ENCODE results near the gene CEMIP. TPM values are rescaled to one million over a fixed set of nuclear protein-coding genes. Genes with fewer than 3 reads are reported as not detected.

CEMIP gene
- total RNA-seq, 1 donor from 2014 or later: 5.3 TPM

GRCh38 chr15:80822676-80823075 lies 43.5 kb downstream of the CEMIP start:
- Histone ChIP-seq H3K36me3 (ENCODE audit: control insufficient read depth, insufficient read depth, low read length) (no peaks in the 10 kb centered on the region), H3K27me3 (ENCODE audit: control insufficient read depth, insufficient read depth, low read length) (no peaks in the 10 kb centered on the region), H3K4me3 (ENCODE audit: low read depth, low read length) (no peak overlapping the region)
- TF ChIP-seq, protein P1, sequence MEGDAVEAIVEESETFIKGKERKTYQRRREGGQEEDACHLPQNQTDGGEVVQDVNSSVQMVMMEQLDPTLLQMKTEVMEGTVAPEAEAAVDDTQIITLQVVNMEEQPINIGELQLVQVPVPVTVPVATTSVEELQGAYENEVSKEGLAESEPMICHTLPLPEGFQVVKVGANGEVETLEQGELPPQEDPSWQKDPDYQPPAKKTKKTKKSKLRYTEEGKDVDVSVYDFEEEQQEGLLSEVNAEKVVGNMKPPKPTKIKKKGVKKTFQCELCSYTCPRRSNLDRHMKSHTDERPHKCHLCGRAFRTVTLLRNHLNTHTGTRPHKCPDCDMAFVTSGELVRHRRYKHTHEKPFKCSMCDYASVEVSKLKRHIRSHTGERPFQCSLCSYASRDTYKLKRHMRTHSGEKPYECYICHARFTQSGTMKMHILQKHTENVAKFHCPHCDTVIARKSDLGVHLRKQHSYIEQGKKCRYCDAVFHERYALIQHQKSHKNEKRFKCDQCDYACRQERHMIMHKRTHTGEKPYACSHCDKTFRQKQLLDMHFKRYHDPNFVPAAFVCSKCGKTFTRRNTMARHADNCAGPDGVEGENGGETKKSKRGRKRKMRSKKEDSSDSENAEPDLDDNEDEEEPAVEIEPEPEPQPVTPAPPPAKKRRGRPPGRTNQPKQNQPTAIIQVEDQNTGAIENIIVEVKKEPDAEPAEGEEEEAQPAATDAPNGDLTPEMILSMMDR (IDR thresholded peaks at IDR 0.05; ENCODE audit: insufficient read depth, low read length, severe bottlenecking): no peak
- DNase-seq (ENCODE audit: low read depth) (no peak), FAIRE-seq (peak; percentile 76)

DNA sequence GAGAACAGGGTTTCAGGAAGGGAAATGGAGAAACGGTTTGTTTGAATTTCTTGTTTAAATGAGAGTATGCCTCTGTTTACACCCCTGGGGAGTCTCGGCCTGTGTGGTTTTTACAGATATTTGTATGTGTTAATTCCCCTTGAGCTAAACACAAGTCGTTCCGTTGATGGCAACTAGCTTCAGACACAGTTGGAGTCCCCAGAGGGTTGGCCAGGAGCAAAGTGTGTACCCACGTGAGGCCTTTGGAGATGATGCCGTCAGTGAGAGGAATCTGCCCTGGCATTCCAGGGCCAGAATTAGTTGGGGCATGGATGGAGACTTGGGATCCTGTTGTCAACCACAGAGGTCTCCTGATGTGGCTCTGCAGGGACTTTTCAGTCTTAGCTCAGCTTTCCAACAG lies 44.0 kb downstream of the CEMIP start:
- no peaks in the 10 kb centered on the region for H3K36me3 ChIP-seq (ENCODE audit: control insufficient read depth, insufficient read depth, low read length)
- H3K4me3 ChIP-seq (ENCODE audit: low read depth, low read length): no peak overlapping the region
- TF ChIP-seq, protein P1 (IDR thresholded peaks at IDR 0.05; ENCODE audit: insufficient read depth, low read length, severe bottlenecking): no peak
- H3K27me3 ChIP-seq (ENCODE audit: control insufficient read depth, insufficient read depth, low read length): no peaks in the 10 kb centered on the region
- no peak for FAIRE-seq
- DNase-seq (ENCODE audit: low read depth): no peak

DNA sequence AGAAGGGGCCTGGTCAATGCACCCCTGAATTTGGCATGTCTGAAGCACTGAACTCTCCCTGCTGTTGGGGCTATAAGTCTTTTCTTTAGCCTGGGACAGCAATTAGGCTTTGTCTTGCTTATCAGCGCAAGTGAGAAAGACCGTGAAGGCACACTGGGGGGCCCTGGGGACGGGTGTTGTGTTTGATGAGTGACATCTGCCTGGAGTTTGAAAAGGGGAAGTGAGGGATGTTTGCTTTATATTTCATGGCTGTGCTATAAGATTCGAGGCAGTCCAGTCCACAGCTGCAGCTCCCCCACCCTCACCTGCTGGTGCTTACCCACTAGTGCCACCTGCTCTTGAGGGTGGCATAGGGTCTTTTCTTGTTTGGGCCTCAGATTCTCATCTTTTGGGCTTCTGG lies 44.8 kb downstream of the CEMIP start:
- H3K4me3 ChIP-seq (ENCODE audit: low read depth, low read length): no peak overlapping the region
- no peaks in the 10 kb centered on the region for H3K27me3 ChIP-seq (ENCODE audit: control insufficient read depth, insufficient read depth, low read length)
- H3K36me3 ChIP-seq (ENCODE audit: control insufficient read depth, insufficient read depth, low read length): no peaks in the 10 kb centered on the region
- FAIRE-seq (no peak), DNase-seq (ENCODE audit: low read depth) (no peak)
- TF ChIP-seq, protein P1 (IDR thresholded peaks at IDR 0.05; ENCODE audit: insufficient read depth, low read length, severe bottlenecking): no peak

GRCh38 chr15:80825361-80826030 lies 46.3 kb downstream of the CEMIP start:
- peak; percentile 53 for DNase-seq (ENCODE audit: low read depth)
- TF ChIP-seq, protein P1 (IDR thresholded peaks at IDR 0.05; ENCODE audit: insufficient read depth, low read length, severe bottlenecking): no peak
- H3K36me3 ChIP-seq (ENCODE audit: control insufficient read depth, insufficient read depth, low read length): no peaks in the 10 kb centered on the region
- H3K4me3 ChIP-seq (ENCODE audit: low read depth, low read length): no peak overlapping the region
- FAIRE-seq: no peak
- no peaks in the 10 kb centered on the region for H3K27me3 ChIP-seq (ENCODE audit: control insufficient read depth, insufficient read depth, low read length)

GRCh38 chr15:80828796-80829195 lies 49.6 kb downstream of the CEMIP start:
- Histone ChIP-seq H3K36me3 (ENCODE audit: control insufficient read depth, insufficient read depth, low read length) (no peaks in the 10 kb centered on the region), H3K27me3 (ENCODE audit: control insufficient read depth, insufficient read depth, low read length) (no peaks in the 10 kb centered on the region), H3K4me3 (ENCODE audit: low read depth, low read length) (no peak overlapping the region)
- DNase-seq (ENCODE audit: low read depth) (no peak), FAIRE-seq (no peak)
- TF ChIP-seq, protein P1 (IDR thresholded peaks at IDR 0.05; ENCODE audit: insufficient read depth, low read length, severe bottlenecking): no peak

GRCh38 chr15:80830677-80831076 lies 51.5 kb downstream of the CEMIP start:
- DNase-seq (ENCODE audit: low read depth): no peak
- H3K36me3 ChIP-seq (ENCODE audit: control insufficient read depth, insufficient read depth, low read length): no peaks in the 10 kb centered on the region
- FAIRE-seq: no peak
- H3K4me3 ChIP-seq (ENCODE audit: low read depth, low read length): no peak overlapping the region
- H3K27me3 ChIP-seq (ENCODE audit: control insufficient read depth, insufficient read depth, low read length): no peaks in the 10 kb centered on the region
- TF ChIP-seq, protein P1 (IDR thresholded peaks at IDR 0.05; ENCODE audit: insufficient read depth, low read length, severe bottlenecking): no peak

Measured in bronchial epithelial cell (primary cell).